Measurements from ENCODE around the gene SNRK. TPM values are rescaled to one million over a fixed set of nuclear protein-coding genes. Genes with fewer than 3 reads are reported as not detected.
A peak's percentile ranks its signal among the peaks of the same experiment; 100 is the strongest.

SNRK gene
- total RNA-seq, 2 donors from 2014 or later: 41.9 to 45.4 TPM

DNA sequence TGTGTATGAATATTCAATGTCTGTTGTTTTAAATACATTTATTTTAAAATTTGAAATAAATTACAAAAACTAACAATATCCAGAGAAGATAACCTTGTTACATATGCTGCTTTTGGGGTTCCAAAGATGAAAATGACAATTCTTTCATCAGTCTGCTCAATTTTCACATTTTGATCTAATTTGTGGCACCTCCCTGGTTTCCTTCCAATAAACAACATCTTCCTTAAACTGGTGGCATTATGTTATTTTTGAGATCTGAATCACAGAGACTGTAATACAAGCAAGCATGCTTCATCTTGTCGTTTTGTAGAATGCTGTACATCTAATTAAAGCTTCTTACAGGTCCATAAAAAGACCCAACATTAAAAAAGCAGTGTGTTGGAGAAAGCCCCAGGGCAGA is 2.2 kb upstream of the SNRK start:
- peaks cover 0 to 2% of the 10 kb centered on the region in 2 donors for H3K27me3 Mint-ChIP-seq

GRCh38 chr3:43285644-43286043 is 696 bp upstream of the SNRK start:
- H3K27ac Mint-ChIP-seq: peak overlapping the region; percentile 67 to 73
- H3K36me3 Mint-ChIP-seq: peaks cover 10% of the 10 kb centered on the region
- H3K4me1 Mint-ChIP-seq (ENCODE audit: low read depth in 2 of 2): peaks cover 30 to 36% of the 10 kb centered on the region in 2 donors
- no peak for DNase-seq (ENCODE audit: low spot score)
- no peaks in the 10 kb centered on the region for H3K9me3 Mint-ChIP-seq
- peak overlapping the region; percentile 82 for H3K4me3 Mint-ChIP-seq
- no peak for ATAC-seq
- H3K27me3 Mint-ChIP-seq: no peaks in the 10 kb centered on the region

More for the DNA sequence above, 2.2 kb upstream of the SNRK start:
- no peak for DNase-seq (ENCODE audit: low spot score)
- Mint-ChIP-seq H3K4me1 (ENCODE audit: low read depth in 2 of 2) (peaks cover 17 to 22% of the 10 kb centered on the region in 2 donors), H3K4me3 (no peak overlapping the region), H3K27ac (no peak overlapping the region), H3K9me3 (no peaks in the 10 kb centered on the region), H3K36me3 (peaks cover 5% of the 10 kb centered on the region)
- no peak for ATAC-seq

- Mint-ChIP-seq H3K27ac (peak overlapping the region; percentile 95 to 96), H3K4me1 (ENCODE audit: low read depth in 2 of 2) (peaks cover 42 to 50% of the 10 kb centered on the region in 2 donors), H3K4me3 (peak overlapping the region; percentile 96), H3K27me3 (no peaks in the 10 kb centered on the region), H3K9me3 (no peaks in the 10 kb centered on the region), H3K36me3 (peaks cover 10% of the 10 kb centered on the region)
- ATAC-seq (peak; percentile 56 to 65), DNase-seq (ENCODE audit: low spot score) (no peak)
Measured at GRCh38 chr3:43286841-43287499, 630 bp downstream of the SNRK start.

GRCh38 chr3:43287500-43287873 is 1.1 kb downstream of the SNRK start:
- no peaks in the 10 kb centered on the region for H3K27me3 Mint-ChIP-seq
- DNase-seq (ENCODE audit: low spot score) (no peak), ATAC-seq (no peak)
- peak overlapping the region; percentile 95 to 96 for H3K27ac Mint-ChIP-seq
- H3K9me3 Mint-ChIP-seq: no peaks in the 10 kb centered on the region
- peak overlapping the region; percentile 96 for H3K4me3 Mint-ChIP-seq
- H3K4me1 Mint-ChIP-seq (ENCODE audit: low read depth in 2 of 2): peaks cover 45 to 55% of the 10 kb centered on the region in 2 donors
- H3K36me3 Mint-ChIP-seq: peaks cover 10% of the 10 kb centered on the region

- DNase-seq (ENCODE audit: low spot score) (no peak), ATAC-seq (peak in 1 of 2 donors; percentile 36)
- Mint-ChIP-seq H3K27ac (peak overlapping the region; percentile 95 to 96), H3K4me1 (ENCODE audit: low read depth in 2 of 2) (peaks cover 54 to 63% of the 10 kb centered on the region in 2 donors), H3K27me3 (no peaks in the 10 kb centered on the region), H3K9me3 (no peaks in the 10 kb centered on the region), H3K4me3 (peak overlapping the region; percentile 96), H3K36me3 (peaks cover 10% of the 10 kb centered on the region)
Measured at GRCh38 chr3:43288366-43288765, 2.0 kb downstream of the SNRK start.

GRCh38 chr3:43288850-43289249 is 2.5 kb downstream of the SNRK start:
- Mint-ChIP-seq H3K4me1 (ENCODE audit: low read depth in 2 of 2) (peaks cover 54 to 63% of the 10 kb centered on the region in 2 donors), H3K27me3 (no peaks in the 10 kb centered on the region), H3K36me3 (peaks cover 10% of the 10 kb centered on the region), H3K4me3 (peak overlapping the region; percentile 96), H3K27ac (peak overlapping the region; percentile 95 to 96), H3K9me3 (no peaks in the 10 kb centered on the region)
- no peak for DNase-seq (ENCODE audit: low spot score)
- no peak for ATAC-seq

GRCh38 chr3:43289401-43289800 is 3.1 kb downstream of the SNRK start:
- Mint-ChIP-seq H3K9me3 (no peaks in the 10 kb centered on the region), H3K27me3 (no peaks in the 10 kb centered on the region), H3K4me3 (peak overlapping the region; percentile 96), H3K27ac (peak overlapping the region; percentile 95 to 96), H3K36me3 (peaks cover 10% of the 10 kb centered on the region), H3K4me1 (ENCODE audit: low read depth in 2 of 2) (peaks cover 54 to 63% of the 10 kb centered on the region in 2 donors)
- no peak for DNase-seq (ENCODE audit: low spot score)
- ATAC-seq: no peak

- no peak for ATAC-seq
- Mint-ChIP-seq H3K9me3 (no peaks in the 10 kb centered on the region), H3K4me3 (peak overlapping the region; percentile 96), H3K4me1 (ENCODE audit: low read depth in 2 of 2) (peaks cover 54 to 65% of the 10 kb centered on the region in 2 donors), H3K36me3 (peaks cover 10% of the 10 kb centered on the region), H3K27ac (peak overlapping the region; percentile 95 to 96), H3K27me3 (no peaks in the 10 kb centered on the region)
- DNase-seq (ENCODE audit: low spot score): no peak
Measured at GRCh38 chr3:43289841-43290470, 3.6 kb downstream of the SNRK start.

- DNase-seq (ENCODE audit: low spot score): no peak
- Mint-ChIP-seq H3K36me3 (peaks cover 10% of the 10 kb centered on the region), H3K27me3 (no peaks in the 10 kb centered on the region), H3K27ac (peak overlapping the region; percentile 95 to 96), H3K9me3 (no peaks in the 10 kb centered on the region), H3K4me1 (ENCODE audit: low read depth in 2 of 2) (peaks cover 56 to 75% of the 10 kb centered on the region in 2 donors), H3K4me3 (peak overlapping the region; percentile 96)
- no peak for ATAC-seq
Measured at GRCh38 chr3:43290956-43291355, 4.6 kb downstream of the SNRK start.

DNA sequence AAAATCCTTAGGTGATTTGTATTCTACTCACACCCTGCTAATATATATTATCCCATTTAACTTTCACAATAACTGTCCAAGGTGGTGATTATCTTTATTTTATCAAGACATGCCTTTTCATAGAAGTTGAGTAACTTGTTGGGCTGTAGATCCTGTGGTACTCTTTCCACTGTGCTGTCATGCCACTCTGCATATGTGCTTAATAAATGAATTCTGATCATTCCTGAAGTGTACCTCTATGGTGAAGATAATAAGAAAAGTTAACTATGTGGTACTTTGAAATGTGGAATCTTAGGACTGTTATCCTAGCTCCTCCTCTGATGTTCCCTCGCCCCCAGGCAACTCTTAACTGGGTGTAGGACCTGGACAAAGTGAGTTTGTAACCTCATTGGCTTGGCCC is 5.2 kb downstream of the SNRK start:
- Mint-ChIP-seq H3K4me3 (peak overlapping the region; percentile 96), H3K4me1 (ENCODE audit: low read depth in 2 of 2) (peaks cover 60 to 80% of the 10 kb centered on the region in 2 donors), H3K27ac (peak overlapping the region; percentile 95 to 96), H3K27me3 (no peaks in the 10 kb centered on the region), H3K9me3 (no peaks in the 10 kb centered on the region), H3K36me3 (peaks cover 10% of the 10 kb centered on the region)
- no peak for DNase-seq (ENCODE audit: low spot score)
- no peak for ATAC-seq

DNA sequence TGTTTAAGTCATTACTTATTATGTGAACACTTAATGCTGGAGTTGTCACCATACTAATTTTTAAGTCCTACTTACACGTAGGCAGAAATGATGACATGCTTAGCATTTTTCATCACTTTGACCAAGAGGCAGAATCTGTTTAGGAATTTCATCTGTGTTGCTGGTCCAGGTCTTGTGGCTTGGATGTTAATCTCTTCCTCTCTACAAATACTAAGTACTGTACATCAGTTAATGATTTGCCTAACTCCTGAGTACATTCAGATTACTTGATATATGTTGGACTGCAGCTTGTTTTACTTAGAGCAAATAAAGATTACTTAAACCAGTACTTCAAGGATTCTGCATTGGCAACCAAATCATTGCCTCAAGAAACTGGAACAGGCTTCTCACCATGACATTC is 8.6 kb downstream of the SNRK start:
- Mint-ChIP-seq H3K27ac (peak overlapping the region; percentile 79 to 90), H3K36me3 (peaks cover 4% of the 10 kb centered on the region), H3K9me3 (no peaks in the 10 kb centered on the region), H3K27me3 (no peaks in the 10 kb centered on the region), H3K4me3 (peak overlapping the region; percentile 83), H3K4me1 (ENCODE audit: low read depth in 2 of 2) (peaks cover 60 to 80% of the 10 kb centered on the region in 2 donors)
- ATAC-seq (no peak), DNase-seq (ENCODE audit: low spot score) (no peak)

DNA sequence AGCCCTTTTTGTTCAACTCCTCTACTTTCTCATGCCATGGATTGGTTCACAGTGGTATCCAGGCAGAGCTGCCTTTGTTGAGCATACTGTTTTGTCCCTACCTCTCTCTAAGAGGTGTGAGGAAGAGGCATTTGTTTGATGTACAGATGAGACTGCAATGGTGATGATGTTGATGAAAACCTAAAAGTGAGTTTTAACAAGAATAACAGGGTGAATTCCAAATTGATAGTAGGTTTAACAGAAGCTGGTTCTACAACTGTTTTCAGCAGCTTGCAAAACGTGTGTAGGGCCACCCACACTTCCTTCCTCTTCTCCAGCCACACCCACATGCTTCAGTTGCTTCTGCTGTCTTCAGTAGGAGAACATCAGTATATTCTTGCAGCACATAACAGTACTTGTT is 10.2 kb downstream of the SNRK start:
- DNase-seq (ENCODE audit: low spot score) (peak; percentile 82), ATAC-seq (peak; percentile 87 to 93)
- H3K9me3 Mint-ChIP-seq: no peaks in the 10 kb centered on the region
- peaks cover 46 to 64% of the 10 kb centered on the region in 2 donors for H3K4me1 Mint-ChIP-seq (ENCODE audit: low read depth in 2 of 2)
- H3K36me3 Mint-ChIP-seq: no peaks in the 10 kb centered on the region
- peak overlapping the region; percentile 79 to 90 for H3K27ac Mint-ChIP-seq
- peak overlapping the region; percentile 83 for H3K4me3 Mint-ChIP-seq
- H3K27me3 Mint-ChIP-seq: no peaks in the 10 kb centered on the region

GRCh38 chr3:43298292-43298691 is 12.0 kb downstream of the SNRK start:
- DNase-seq (ENCODE audit: low spot score) (no peak), ATAC-seq (no peak)
- Mint-ChIP-seq H3K36me3 (peaks cover 2% of the 10 kb centered on the region), H3K27ac (peak overlapping the region; percentile 79 to 90), H3K27me3 (no peaks in the 10 kb centered on the region), H3K9me3 (no peaks in the 10 kb centered on the region), H3K4me3 (peak overlapping the region; percentile 60), H3K4me1 (ENCODE audit: low read depth in 2 of 2) (peaks cover 40 to 61% of the 10 kb centered on the region in 2 donors)

DNA sequence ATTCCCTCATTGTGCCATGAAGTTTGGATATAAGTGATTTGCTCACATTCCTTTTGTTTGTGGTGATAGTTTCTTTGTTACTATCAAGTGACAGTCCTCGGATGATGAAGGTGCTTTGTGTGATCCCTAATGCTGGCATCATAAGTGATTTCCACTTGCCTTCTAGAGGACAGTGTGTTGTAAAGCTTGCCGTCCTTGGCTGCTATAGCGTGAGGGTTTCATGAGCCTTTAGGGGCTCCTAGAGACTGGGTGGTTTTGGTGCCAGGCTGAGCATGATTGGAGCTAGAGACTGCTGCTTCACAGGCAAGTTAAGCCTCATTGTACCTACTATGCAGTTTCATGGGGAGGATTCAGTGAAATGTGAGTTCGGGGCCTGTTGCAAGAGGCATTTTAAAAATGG is 12.4 kb downstream of the SNRK start:
- peak overlapping the region; percentile 79 to 90 for H3K27ac Mint-ChIP-seq
- DNase-seq (ENCODE audit: low spot score): no peak
- H3K9me3 Mint-ChIP-seq: no peaks in the 10 kb centered on the region
- H3K27me3 Mint-ChIP-seq: no peaks in the 10 kb centered on the region
- peaks cover 7% of the 10 kb centered on the region for H3K36me3 Mint-ChIP-seq
- peaks cover 43 to 65% of the 10 kb centered on the region in 2 donors for H3K4me1 Mint-ChIP-seq (ENCODE audit: low read depth in 2 of 2)
- peak overlapping the region; percentile 60 for H3K4me3 Mint-ChIP-seq
- no peak for ATAC-seq

Data from natural killer cell treated with Interleukin-12 subunit alpha and Interleukin-12 subunit beta and Interleukin-15 and Interleukin-18, amount 100 ng/mL, for 72 hours (primary cell).